LNCAP (cell line): ENCODE measurements around the gene TJAP1.

Experiments
- CTCF ChIP-seq: fragments of 450-650 bp; IDR thresholded peaks from 2 replicates; pipeline ENCODE4 v1.5.1; 2017; ENCODE audit warnings: mild to moderate bottlenecking

TJAP1 gene

GRCh38 chr6:43477235-43478007 is at the start of gene TJAP1:
TSS of gene TJAP1 (plus strand) at chr6:43477570. CDS start at chr6:43499002, 21,432 bp downstream.
- no peak for TF ChIP-seq CTCF

- no peak for TF ChIP-seq CTCF
These were observed 49.2 kb upstream of the TJAP1 start for GRCh38 chr6:43428112-43428570.

- no peak for TF ChIP-seq CTCF
These were observed 48.5 kb upstream of the TJAP1 start for GRCh38 chr6:43428874-43429273.

- TF ChIP-seq CTCF, result no peak
These were observed 45.1 kb upstream of the TJAP1 start for GRCh38 chr6:43432009-43432945.

GRCh38 chr6:43433148-43433547 is 44.2 kb upstream of the TJAP1 start:
- no peak for TF ChIP-seq CTCF

- TF ChIP-seq CTCF, result no peak
These were observed 43.1 kb upstream of the TJAP1 start for GRCh38 chr6:43434001-43434840.

GRCh38 chr6:43434943-43435342 is 42.4 kb upstream of the TJAP1 start:
- TF ChIP-seq CTCF, result no peak
